K562 (cell line): ENCODE results near the gene PPTC7. TPM values are rescaled to one million over a fixed set of nuclear protein-coding genes. Genes with fewer than 3 reads are reported as not detected.

Source experiments
- ATAC-seq: fragments of 200-7000 bp; cut with Tn5 transposase; 3 replicates; pipeline ENCODE4 v1.9.1; 2020; ENCODE audit warnings: moderate library complexity
- BruUV-seq: library from RNA; stranded (reverse); fragments of 400-500 nt; replicated peaks from 2 replicates; lab custom pipeline; 2021; lab: Mats Ljungman, UMichigan
- CTCF ChIA-PET: fragments of 300-600 bp; formaldehyde crosslinking; extraction: SDS; loops from one replicate; lab custom pipeline; 2021; ENCODE audit warnings: low intra/inter-chr PET ratio; lab: Yijun Ruan, JAX
- POLR2A ChIA-PET: fragments of 300-600, 350-650 bp; sonication (Branson Sonifier 250); formaldehyde crosslinking; extraction: SDS; loops from one replicate; lab custom pipeline; 2021; ENCODE audit warnings: antibody characterized with exemption, inconsistent platforms; lab: Yijun Ruan, JAX
- DNase-seq, 4 experiments: peaks; one replicate each; pipeline versions ENCODE4 v3.0.0 to v3.0.0-alpha.2; 2011 to 2018; ENCODE audit warnings: low spot score in 3 of 4, mixed read lengths in 3 of 4; ENCODE audit errors: extremely low read depth in 1 of 4
- FAIRE-seq: peaks from 2 replicates; lab custom pipeline; 2011; peaks lifted over from hg19 to GRCh38; lab: Jason Lieb, UNC
- H2AFZ ChIP-seq: 2 replicates; pipeline ENCODE4 v1.6.0; 2011; ENCODE audit warnings: low read depth, low read length, control low read depth, inconsistent platforms
- H3K27ac ChIP-seq: fragments of 200-600 bp; 3 replicates; pipeline ENCODE4 v1.8.0; 2011; ENCODE audit warnings: low read depth, mild to moderate bottlenecking, control low read depth, inconsistent platforms, low read length, moderate library complexity, mixed read lengths; ENCODE audit errors: extremely low read depth
- H3K27me3 ChIP-seq, 2 experiments: fragments of 300-600 bp in 1 of 2; 2 replicates in 1 of 2; 3 replicates in 1 of 2; pipeline versions ENCODE4 v1.6.0 to v1.8.0; 2011; ENCODE audit warnings: inconsistent platforms in 2 of 2, low read length in 2 of 2, mild to moderate bottlenecking in 1 of 2, mixed read lengths in 1 of 2, moderate library complexity in 1 of 2; ENCODE audit not compliant: control insufficient read depth in 2 of 2, insufficient read depth in 2 of 2
- H3K36me3 ChIP-seq: fragments of 300-600 bp; 3 replicates; pipeline ENCODE4 v1.8.0; 2011; ENCODE audit warnings: mild to moderate bottlenecking, low read length, inconsistent platforms; ENCODE audit not compliant: control insufficient read depth, insufficient read depth
- H3K4me1 ChIP-seq, 2 experiments: fragments of 200-600 bp in 1 of 2; replicated peaks in 1 of 2; 2 replicates in 1 of 2; 3 replicates in 1 of 2; pipeline versions ENCODE4 v1.5.1 to v1.8.0; 2011; ENCODE audit warnings: inconsistent platforms in 2 of 2, low read length in 2 of 2, mild to moderate bottlenecking in 1 of 2, mixed read lengths in 1 of 2, moderate library complexity in 1 of 2; ENCODE audit not compliant: control insufficient read depth in 2 of 2, insufficient read depth in 2 of 2
- H3K4me2 ChIP-seq: 2 replicates; pipeline ENCODE4 v1.6.1; 2011; ENCODE audit warnings: low read length, control low read depth, inconsistent platforms, mixed read lengths; ENCODE audit not compliant: insufficient read depth
- H3K4me3 ChIP-seq: fragments of 200-600 bp; sonication (generic), shearing (Covaris generic); 2 replicates; pipeline ENCODE4 v1.5.1; 2016; ENCODE audit warnings: control low read depth, inconsistent platforms
- H3K79me2 ChIP-seq: fragments of 200-600 bp; 3 replicates; pipeline ENCODE4 v1.8.0; 2011; ENCODE audit warnings: low read length, inconsistent platforms; ENCODE audit not compliant: control insufficient read depth, insufficient read depth
- H3K9ac ChIP-seq, 2 experiments: 2 replicates each; pipeline versions ENCODE4 v1.6.0 to v1.6.1; 2011; ENCODE audit warnings: low read depth in 2 of 2, low read length in 2 of 2, control low read depth in 1 of 2, inconsistent platforms in 1 of 2, mild to moderate bottlenecking in 1 of 2, mixed read lengths in 1 of 2; ENCODE audit not compliant: insufficient read depth in 1 of 2
- H3K9me1 ChIP-seq: one replicate; pipeline ENCODE4 v1.6.0; 2011; ENCODE audit warnings: inconsistent platforms, mild to moderate bottlenecking, low read length, moderate library complexity; ENCODE audit not compliant: control insufficient read depth, insufficient read depth
- H3K9me3 ChIP-seq: replicated peaks from 2 replicates; pipeline ENCODE4 v1.5.1; 2011; ENCODE audit warnings: low read depth, low read length, inconsistent platforms; ENCODE audit not compliant: control insufficient read depth, insufficient read depth
- H4K20me1 ChIP-seq: replicated peaks from 2 replicates; pipeline ENCODE4 v1.6.1; 2011; ENCODE audit warnings: low read length, inconsistent platforms, mixed read lengths; ENCODE audit not compliant: control insufficient read depth, insufficient read depth
- HMBOX1 ChIP-seq: sonication (generic); IDR thresholded peaks from 2 replicates; pipeline ENCODE4 v1.6.1; 2016
- PHF8 ChIP-seq: fragments of 200-600 bp; sonication (generic); IDR thresholded peaks from 2 replicates; pipeline ENCODE4 v1.6.1; 2012; ENCODE audit warnings: mixed run types, mild to moderate bottlenecking, inconsistent platforms, low read length, moderate library complexity, borderline replicate concordance
- SRSF7 ChIP-seq: fragments of 200-400 bp; formaldehyde crosslinking; optimal IDR thresholded peaks from 2 replicates; pipeline ENCODE3; 2017; ENCODE audit warnings: mild to moderate bottlenecking, low read depth, low read length
- ZNF75A ChIP-seq: fragments of 450-650 bp; formaldehyde crosslinking; IDR thresholded peaks from 2 replicates; pipeline ENCODE4 v1.4.0; 2020; ENCODE audit warnings: mild to moderate bottlenecking
- WGBS: fragments of 100-300 bp; shearing (Covaris generic); methylation state at CpG from one replicate; pipeline ENCODE4 v1.1.6; 2016; ENCODE audit warnings: low coverage, mixed read lengths; ENCODE audit not compliant: insufficient coverage; ENCODE audit errors: missing lambda C conversion rate; 5-methylcytosine and 5-hydroxymethylcytosine counted together
- in situ Hi-C: fragments of 300-500 bp; cut with MboI; formaldehyde crosslinking; loops from 4 replicates; pipeline ENCODE4 v1.15.0; 2018; ENCODE audit warnings: inconsistent platforms, mixed read lengths
- intact Hi-C: fragments of 100-400 bp; cut with micrococcal nuclease; formaldehyde crosslinking; loops from 2 replicates; pipeline ENCODE4 v1.14.2; 2022
- polyA plus RNA-seq, 8 experiments: library from polyadenylated mRNA; depleted of rRNA in 4 of 8; stranded (reverse) in 5 of 8; unstranded in 3 of 8; fragments of >200 nt; fragmentation: Nextera tagmentation in 2 of 8; fragmentation: Illumina TruSeq in 1 of 8; extraction: Ambion mirVana in 2 of 8; extraction: Trizol in 1 of 8; gene quantifications; 2 replicates each; pipeline versions ENCODE4 v1.2.1 to v1.2.3, GENCODE V29; 2011 to 2014; ENCODE audit warnings: inconsistent platforms in 1 of 8, missing spikeins in 1 of 8
- total RNA-seq, 7 experiments: library from RNA; depleted of rRNA in 6 of 7; stranded (reverse); fragments of >200 nt in 6 of 7; fragmentation: Illumina TruSeq in 2 of 7; extraction: Trizol in 2 of 7; gene quantifications; 2 replicates each; pipeline versions ENCODE4 v1.2.1 to v1.2.3, GENCODE V29; 2011 to 2021; ENCODE audit warnings: low replicate concordance in 1 of 7

The PPTC7 gene
- total and polyA plus RNA-seq, 9 of the 15 experiments (the other 6 are each of a cell fraction or from before 2014, with no cell fraction given), result 2.6 to 23.1 (median 11.9) TPM

GRCh38 chr12:110606253-110606611, 23.1 kb upstream of the PPTC7 start:
- ChIA-PET CTCF (interaction anchor here (0.7 kb wide), 2 partner anchors 15 to 156 kb away, joined by 3 read pairs; partner anchors contain the start of gene ARPC3), POLR2A (interaction anchor here (0.6 kb wide), 2 partner anchors 74 to 150 kb away, joined by 3 read pairs; no protein-coding TSS in a partner anchor)
- FAIRE-seq (no peak), ATAC-seq (no peak), DNase-seq (no peak)
- intact Hi-C loops (no loop called here), in situ Hi-C loops (loop anchor here (5.0 kb wide), 1 partner anchor 139 kb away; the partner anchor contains the start of genes FAM216A and GPN3)
- H3K36me3 ChIP-seq, result no peaks in the 10 kb centered on the region
- H4K20me1 ChIP-seq, result no peaks in the 10 kb centered on the region
- no peaks in the 10 kb centered on the region for H3K4me1 ChIP-seq
- H2AFZ ChIP-seq, result peak overlapping the region; percentile 44; the same call in 1 of the 2 replicates
- no peaks in the 10 kb centered on the region for H3K9me3 ChIP-seq
- no peak overlapping the region for H3K4me3 ChIP-seq
- no peaks in the 10 kb centered on the region for H3K79me2 ChIP-seq
- no peak overlapping the region for H3K27ac ChIP-seq
- H3K4me2 ChIP-seq, result no peak overlapping the region; the same call in 1 of the 2 replicates
- 86% methylated on average over 8 of the region's 8 CpGs for WGBS
- H3K27me3 ChIP-seq, result no peaks in the 10 kb centered on the region
- no peaks in the 10 kb centered on the region for H3K9me1 ChIP-seq
- H3K9ac ChIP-seq, result no peak overlapping the region
- BruUV-seq, result no TSS peak
- TF ChIP-seq SRSF7 (no peak), ZNF75A (CRISPR knock-in tag) (no peak), PHF8 (0 out of 2 replicates have a peak, but pooled peaks have one; percentile 2), HMBOX1 (no peak)
